B cell (primary cell): Measurements from ENCODE around the gene NKD2. TPM values are rescaled to one million over a fixed set of nuclear protein-coding genes. Genes with fewer than 3 reads are reported as not detected.

Experiments used
- ATAC-seq: fragments of 200-7000 bp; cut with Tn5 transposase; one replicate; pipeline ENCODE4 v1.10.0; 2021; ENCODE audit warnings: low read depth, mild to moderate bottlenecking, moderate number of reproducible peaks, moderate library complexity
- CTCF ChIA-PET: fragments of 350-600 bp; sonication (Branson Sonifier 250); formaldehyde crosslinking; loops from one replicate; lab custom pipeline; 2021; ENCODE audit warnings: antibody characterized with exemption, inconsistent platforms; lab: Charles Lee
- POLR2A ChIA-PET: fragments of 350-600 bp; sonication (Branson Sonifier 250); formaldehyde crosslinking; loops from one replicate; lab custom pipeline; 2021; ENCODE audit warnings: antibody characterized with exemption; lab: Charles Lee
- DNase-seq: peaks from one replicate; pipeline ENCODE4 v3.0.0; 2013
- H2AFZ ChIP-seq: 2 replicates; pipeline ENCODE4 v1.6.1; 2012; ENCODE audit warnings: mild to moderate bottlenecking, low read depth, low read length; ENCODE audit not compliant: insufficient read depth, poor library complexity, severe bottlenecking
- H3K27ac ChIP-seq, 2 donors: 1 replicate in 1 of 2; 2 replicates in 1 of 2; pipeline ENCODE4 v1.5.1; 2012 to 2013; ENCODE audit warnings: low read length in 2 of 2, mild to moderate bottlenecking in 2 of 2, moderate library complexity in 1 of 2
- H3K27me3 ChIP-seq, 4 experiments: fragments of 200-600 bp in 1 of 4; sonication (generic) in 1 of 4; replicated peaks in 1 of 4; 1 replicate in 2 of 4; 2 replicates in 2 of 4; pipeline versions ENCODE4 v1.6.1 to v1.7.0; 2013 to 2016; ENCODE audit warnings: low read length in 3 of 4, mild to moderate bottlenecking in 2 of 4, mixed read lengths in 1 of 4, moderate library complexity in 1 of 4; ENCODE audit not compliant: insufficient read depth in 4 of 4, control insufficient read depth in 3 of 4; ENCODE audit errors: control extremely low read depth in 1 of 4
- H3K36me3 ChIP-seq, 2 experiments: replicated peaks in 1 of 2; 1 replicate in 1 of 2; 2 replicates in 1 of 2; pipeline versions ENCODE4 v1.6.1 to v1.7.1; 2013; ENCODE audit warnings: low read length in 1 of 2; ENCODE audit not compliant: insufficient read depth in 2 of 2, control insufficient read depth in 1 of 2; ENCODE audit errors: control extremely low read depth in 1 of 2, extremely low read depth in 1 of 2
- H3K4me1 ChIP-seq, 2 donors: fragments of 200-600 bp in 1 of 2; sonication (generic) in 1 of 2; 1 replicate in 1 of 2; 2 replicates in 1 of 2; pipeline versions ENCODE4 v1.5.1 to v1.6.1; 2013 to 2017; ENCODE audit warnings: low read length in 2 of 2; ENCODE audit not compliant: control insufficient read depth in 2 of 2, insufficient read depth in 2 of 2
- H3K4me2 ChIP-seq: replicated peaks from 2 replicates; pipeline ENCODE3; 2012; ENCODE audit warnings: mild to moderate bottlenecking, low read depth, low read length; ENCODE audit not compliant: poor library complexity, severe bottlenecking
- H3K4me3 ChIP-seq, 5 experiments: fragments of 200-600 bp in 1 of 5; sonication (generic) in 1 of 5; 1 replicate in 3 of 5; 2 replicates in 2 of 5; pipeline versions ENCODE4 v1.5.1 to v1.7.0; 2011 to 2016; ENCODE audit warnings: low read length in 4 of 5, mild to moderate bottlenecking in 4 of 5, low read depth in 2 of 5, control low read depth in 1 of 5, moderate library complexity in 1 of 5; ENCODE audit not compliant: insufficient read depth in 1 of 5; ENCODE audit errors: control extremely low read depth in 1 of 5, extremely low read depth in 1 of 5
- H3K79me2 ChIP-seq: fragments of 200-600 bp; sonication (generic); one replicate; pipeline ENCODE4 v1.6.0; 2016; ENCODE audit warnings: low read length; ENCODE audit not compliant: control insufficient read depth, insufficient read depth
- H3K9ac ChIP-seq: fragments of 200-600 bp; sonication (generic); 2 replicates; pipeline ENCODE4 v1.6.1; 2017; ENCODE audit warnings: mild to moderate bottlenecking, low read length, moderate library complexity
- H3K9me3 ChIP-seq, 3 donors: one replicate each; pipeline versions ENCODE4 v1.6.1 to v1.7.1; 2013; ENCODE audit warnings: low read length in 2 of 3; ENCODE audit not compliant: control insufficient read depth in 2 of 3, insufficient read depth in 1 of 3; ENCODE audit errors: control extremely low read depth in 1 of 3
- H4K20me1 ChIP-seq: 2 replicates; pipeline ENCODE4 v1.6.0; 2012; ENCODE audit warnings: mild to moderate bottlenecking, low read length; ENCODE audit not compliant: insufficient read depth, control insufficient read depth, poor library complexity, severe bottlenecking
- H3K27ac Mint-ChIP-seq: one replicate; pipeline ENCODE4 v1.8.0; 2021; ENCODE audit warnings: mixed read lengths
- H3K27me3 Mint-ChIP-seq: one replicate; pipeline ENCODE4 v1.8.0; 2021; ENCODE audit warnings: mixed read lengths
- H3K4me1 Mint-ChIP-seq: one replicate; pipeline ENCODE4 v1.8.0; 2021; ENCODE audit warnings: mixed read lengths
- H3K4me3 Mint-ChIP-seq: one replicate; pipeline ENCODE4 v1.8.0; 2021; ENCODE audit warnings: mixed read lengths
- H3K9me3 Mint-ChIP-seq: one replicate; pipeline ENCODE4 v1.8.0; 2022; ENCODE audit warnings: mixed read lengths; ENCODE audit not compliant: insufficient read depth
- EZH2 ChIP-seq: IDR thresholded peaks from 2 replicates; pipeline ENCODE4 v1.6.1; 2012; ENCODE audit warnings: borderline replicate concordance, low read depth, mild to moderate bottlenecking, moderate library complexity, low read length; ENCODE audit not compliant: insufficient read depth, poor library complexity, severe bottlenecking
- WGBS: methylation state at CpG from one replicate; pipeline ENCODE4 v1.1.5; 2013; ENCODE audit warnings: missing lambda C conversion rate; ENCODE audit not compliant: insufficient coverage; 5-methylcytosine and 5-hydroxymethylcytosine counted together
- intact Hi-C: fragments of 100-400 bp; cut with micrococcal nuclease; formaldehyde crosslinking; loops from one replicate; pipeline ENCODE4 v1.10.0; 2022
- polyA plus RNA-seq: library from polyadenylated mRNA; depleted of rRNA; stranded (reverse); fragments of >200 nt; gene quantifications from 2 replicates; pipeline ENCODE4 v1.2.3, GENCODE V29; 2012
- total RNA-seq, 2 donors: library from RNA; stranded (reverse); fragments of 120-200 nt in 1 of 2; gene quantifications; 1 replicate in 1 of 2; 2 replicates in 1 of 2; pipeline versions ENCODE4 v1.2.3 to v1.2.4, GENCODE V29; 2013 to 2022
- TF ChIP-seq, protein P1 (sequence below): fragments of 200-600 bp; IDR thresholded peaks from one replicate; pipeline ENCODE4 v1.8.0; 2022; ENCODE audit warnings: antibody characterized with exemption, mild to moderate bottlenecking

Gene NKD2
- total and polyA plus RNA-seq, 2 donors (not counting 1 experiment from before 2014, with no cell fraction given), result 0.12 to 0.34 TPM

DNA sequence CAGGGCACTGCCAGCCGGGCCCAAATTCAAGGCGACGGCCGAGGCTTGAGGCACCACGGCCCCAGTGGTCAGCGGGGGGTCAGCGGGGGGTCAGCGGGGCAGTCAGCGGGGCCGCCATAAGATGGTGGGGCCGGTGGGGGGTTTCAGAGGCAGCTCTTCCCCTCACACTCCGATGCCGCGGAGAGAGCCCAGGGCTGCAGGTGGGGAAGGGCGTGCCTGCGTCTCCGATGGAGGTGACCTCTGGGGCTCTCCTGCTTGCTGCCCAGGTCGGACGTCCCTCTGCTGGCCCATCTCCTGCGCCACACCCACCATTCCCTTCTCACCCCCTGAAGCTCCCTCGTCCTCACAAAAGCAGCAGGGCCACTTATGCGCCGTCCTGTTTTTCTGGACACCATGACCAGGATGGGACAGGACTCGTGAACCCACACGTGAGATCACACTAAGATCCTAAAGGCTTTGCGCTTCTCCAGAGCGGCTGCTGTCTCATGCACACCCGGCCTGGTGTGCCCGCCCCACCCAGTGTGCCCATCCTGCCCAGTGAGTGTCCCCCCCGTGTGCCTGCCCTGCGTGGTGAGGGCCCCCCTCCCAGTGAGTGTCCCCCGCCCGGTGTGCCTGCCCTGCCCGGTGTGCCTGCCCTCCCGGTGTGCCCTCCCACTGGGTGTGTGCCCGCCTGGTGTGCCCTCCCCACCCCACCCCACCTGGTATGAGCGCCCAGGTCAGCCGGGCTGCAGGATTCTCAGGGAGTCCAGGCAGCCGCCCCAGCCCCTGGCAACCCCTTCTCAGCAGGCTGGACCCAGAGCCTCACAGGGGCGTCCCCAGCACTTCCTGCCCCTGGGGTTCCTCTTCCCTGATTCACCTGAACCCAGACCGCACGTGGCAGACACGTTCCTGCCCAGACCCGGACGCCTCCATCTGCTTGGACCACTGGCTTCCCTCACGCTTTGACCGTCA lies 48.7 kb upstream of the NKD2 start:
- peaks cover 10% of the 10 kb centered on the region for H3K4me1 Mint-ChIP-seq
- no peak for DNase-seq
- H3K27me3 ChIP-seq, result peaks cover 0 to 51% (median 4%) of the 10 kb centered on the region in 4 experiments
- ATAC-seq, result no peak
- peaks cover 57% of the 10 kb centered on the region for H3K27me3 Mint-ChIP-seq
- no peaks in the 10 kb centered on the region for H4K20me1 ChIP-seq
- H3K79me2 ChIP-seq, result no peaks in the 10 kb centered on the region
- H3K9me3 ChIP-seq, result peaks cover 0 to 4% (median 0%) of the 10 kb centered on the region in 3 donors
- H2AFZ ChIP-seq, result no peak overlapping the region
- no peaks in the 10 kb centered on the region for H3K36me3 ChIP-seq
- CTCF ChIA-PET, result no interaction called here
- TF ChIP-seq EZH2, result no peak
- TF ChIP-seq, protein P1, sequence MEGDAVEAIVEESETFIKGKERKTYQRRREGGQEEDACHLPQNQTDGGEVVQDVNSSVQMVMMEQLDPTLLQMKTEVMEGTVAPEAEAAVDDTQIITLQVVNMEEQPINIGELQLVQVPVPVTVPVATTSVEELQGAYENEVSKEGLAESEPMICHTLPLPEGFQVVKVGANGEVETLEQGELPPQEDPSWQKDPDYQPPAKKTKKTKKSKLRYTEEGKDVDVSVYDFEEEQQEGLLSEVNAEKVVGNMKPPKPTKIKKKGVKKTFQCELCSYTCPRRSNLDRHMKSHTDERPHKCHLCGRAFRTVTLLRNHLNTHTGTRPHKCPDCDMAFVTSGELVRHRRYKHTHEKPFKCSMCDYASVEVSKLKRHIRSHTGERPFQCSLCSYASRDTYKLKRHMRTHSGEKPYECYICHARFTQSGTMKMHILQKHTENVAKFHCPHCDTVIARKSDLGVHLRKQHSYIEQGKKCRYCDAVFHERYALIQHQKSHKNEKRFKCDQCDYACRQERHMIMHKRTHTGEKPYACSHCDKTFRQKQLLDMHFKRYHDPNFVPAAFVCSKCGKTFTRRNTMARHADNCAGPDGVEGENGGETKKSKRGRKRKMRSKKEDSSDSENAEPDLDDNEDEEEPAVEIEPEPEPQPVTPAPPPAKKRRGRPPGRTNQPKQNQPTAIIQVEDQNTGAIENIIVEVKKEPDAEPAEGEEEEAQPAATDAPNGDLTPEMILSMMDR, result no peak
- POLR2A ChIA-PET, result no interaction called here
- no peak overlapping the region for H3K4me3 Mint-ChIP-seq
- WGBS, result 76% methylated on average over 41 of the region's 47 CpGs
- no peak overlapping the region for H3K4me3 ChIP-seq
- no peak overlapping the region for H3K4me2 ChIP-seq
- peaks cover 0 to 8% of the 10 kb centered on the region in 2 donors for H3K4me1 ChIP-seq
- H3K9me3 Mint-ChIP-seq, result no peaks in the 10 kb centered on the region
- H3K27ac Mint-ChIP-seq, result no peak overlapping the region
- H3K27ac ChIP-seq, result no peak overlapping the region
- no peak overlapping the region for H3K9ac ChIP-seq
- intact Hi-C loops, result no loop called here

- peaks cover 0 to 56% (median 6%) of the 10 kb centered on the region in 4 experiments for H3K27me3 ChIP-seq
Measured at GRCh38 chr5:960551-960950, 48.1 kb upstream of the NKD2 start.

More at GRCh38 chr5:960551-960950, 48.1 kb upstream of the NKD2 start:
- Histone ChIP-seq H3K4me1 (peaks cover 0 to 8% of the 10 kb centered on the region in 2 donors), H3K27ac (no peak overlapping the region), H3K9ac (no peak overlapping the region), H2AFZ (no peak overlapping the region), H3K4me3 (no peak overlapping the region), H4K20me1 (no peaks in the 10 kb centered on the region), H3K9me3 (peaks cover 0 to 7% (median 0%) of the 10 kb centered on the region in 3 donors), H3K4me2 (no peak overlapping the region), H3K36me3 (no peaks in the 10 kb centered on the region), H3K79me2 (no peaks in the 10 kb centered on the region)
- H3K27me3 Mint-ChIP-seq, result peaks cover 57% of the 10 kb centered on the region
- no peak for TF ChIP-seq EZH2
- TF ChIP-seq, protein P1, result no peak
- no peaks in the 10 kb centered on the region for H3K9me3 Mint-ChIP-seq
- ChIA-PET POLR2A (no interaction called here), CTCF (no interaction called here)
- H3K4me1 Mint-ChIP-seq, result peaks cover 10% of the 10 kb centered on the region
- no peak overlapping the region for H3K27ac Mint-ChIP-seq
- H3K4me3 Mint-ChIP-seq, result no peak overlapping the region
- intact Hi-C loops, result no loop called here
- ATAC-seq (no peak), DNase-seq (no peak)
- WGBS, result 61% methylated on average over 5 of the region's 7 CpGs
